Activated CD8-positive, alpha-beta T cell treated with anti-CD3 and anti-CD28 coated beads, Interleukin-2, amount 10 ng/mL, durations not matched to agents 7 days and 5 days (primary cell): ENCODE data around the gene GNG5. TPM values are rescaled to one million over a fixed set of nuclear protein-coding genes. Genes with fewer than 3 reads are reported as not detected.

Source experiments
- ATAC-seq: fragments of 150-1000 bp; cut with Tn5 transposase; one replicate; pipeline ENCODE4 v1.10.0; 2021; ENCODE audit warnings: moderate library complexity
- CTCF ChIA-PET: fragments of 350-600 bp; sonication (Branson Sonifier 250); formaldehyde crosslinking; loops from one replicate; lab custom pipeline; 2021; ENCODE audit warnings: antibody characterized with exemption; lab: Charles Lee
- POLR2A ChIA-PET: fragments of 350-600 bp; sonication (Branson Sonifier 250); formaldehyde crosslinking; loops from one replicate; lab custom pipeline; 2021; ENCODE audit warnings: antibody characterized with exemption; lab: Charles Lee
- DNase-seq: peaks from one replicate; pipeline ENCODE4 v3.0.0-alpha.2; 2020
- H3K27ac Mint-ChIP-seq: one replicate; pipeline ENCODE4 v1.8.0; 2021; ENCODE audit warnings: mild to moderate bottlenecking, mixed read lengths
- H3K27me3 Mint-ChIP-seq: one replicate; pipeline ENCODE4 v1.8.0; 2021; ENCODE audit warnings: low read depth, mixed read lengths
- H3K36me3 Mint-ChIP-seq: one replicate; pipeline ENCODE4 v1.8.0; 2021; ENCODE audit warnings: low read depth, mixed read lengths
- H3K4me1 Mint-ChIP-seq: one replicate; pipeline ENCODE4 v1.8.0; 2021; ENCODE audit warnings: low read depth, mixed read lengths
- H3K4me3 Mint-ChIP-seq: one replicate; pipeline ENCODE4 v1.8.0; 2021; ENCODE audit warnings: mild to moderate bottlenecking, mixed read lengths
- H3K9me3 Mint-ChIP-seq: one replicate; pipeline ENCODE4 v1.8.0; 2022; ENCODE audit warnings: mixed read lengths; ENCODE audit not compliant: insufficient read depth
- total RNA-seq, 2 experiments: library from RNA; stranded (reverse); gene quantifications; one replicate each; pipeline ENCODE4 v1.2.3, GENCODE V29; 2021

GNG5 gene
- 100 to 1,000 TPM in 1 of 2 experiments, 10 to 100 TPM in 1; 99.0 to 106 TPM for total RNA-seq

GRCh38 chr1:84506002-84506728 is at the start of gene GNG5, which contains the start of gene SPATA1:
TSS of gene GNG5 (minus strand) at chr1:84506581. CDS start at chr1:84506091, 490 bp downstream.
TSS of gene SPATA1 (plus strand) at chr1:84506386. CDS start at chr1:84516360, 9,974 bp downstream.
- peak; percentile 94 for ATAC-seq
- POLR2A ChIA-PET: interaction anchor here (0.7 to 4.3 kb wide), 21 partner anchors 8 to 770 kb away, joined by 3 to 88 read pairs (median 5); partner anchors contain the start of genes BCL10, CTBS, PRKACB and RPF1
- peaks cover 35% of the 10 kb centered on the region for H3K4me1 Mint-ChIP-seq
- H3K9me3 Mint-ChIP-seq: peaks cover 9% of the 10 kb centered on the region
- peaks cover 44% of the 10 kb centered on the region for H3K36me3 Mint-ChIP-seq
- peak within 1 kb of the TSS; percentile 99 for H3K27ac Mint-ChIP-seq
- no peaks in the 10 kb centered on the region for H3K27me3 Mint-ChIP-seq
- CTCF ChIA-PET: interaction anchor here (0.8 to 4.4 kb wide), 11 partner anchors 24 to 365 kb away, joined by 3 to 27 read pairs (median 6); partner anchors contain the start of genes CTBS and PRKACB
- peak within 1 kb of the TSS; percentile 100 for H3K4me3 Mint-ChIP-seq
- DNase-seq: peak; percentile 99

- no peak for ATAC-seq
- no peaks in the 10 kb centered on the region for H3K36me3 Mint-ChIP-seq
- H3K27ac Mint-ChIP-seq: no peak overlapping the region
- no peaks in the 10 kb centered on the region for H3K9me3 Mint-ChIP-seq
- H3K4me3 Mint-ChIP-seq: no peak overlapping the region
- no peaks in the 10 kb centered on the region for H3K4me1 Mint-ChIP-seq
- no peak for DNase-seq
- POLR2A ChIA-PET: interaction anchor here (0.7 kb wide), 2 partner anchors 24 to 149 kb away, joined by 3 read pairs; no protein-coding TSS in a partner anchor
- CTCF ChIA-PET: interaction anchor here (0.6 to 0.9 kb wide), 2 partner anchors 34 to 70 kb away, joined by 3 to 4 read pairs; no protein-coding TSS in a partner anchor
- no peaks in the 10 kb centered on the region for H3K27me3 Mint-ChIP-seq
Observed at GRCh38 chr1:84550826-84551225, 44.4 kb upstream of the GNG5 start.

GRCh38 chr1:84541679-84542078 is 35.3 kb upstream of the GNG5 start:
- no peak for ATAC-seq
- CTCF ChIA-PET: interaction anchor here (0.7 to 2.0 kb wide), 3 partner anchors 31 to 212 kb away, joined by 3 to 4 read pairs (median 4); no protein-coding TSS in a partner anchor
- peaks cover 23% of the 10 kb centered on the region for H3K4me1 Mint-ChIP-seq
- H3K9me3 Mint-ChIP-seq: no peaks in the 10 kb centered on the region
- DNase-seq: no peak
- POLR2A ChIA-PET: interaction anchor here (0.6 kb wide), 1 partner anchor 121 kb away, joined by 5 read pairs; no protein-coding TSS in a partner anchor
- H3K4me3 Mint-ChIP-seq: no peak overlapping the region
- no peak overlapping the region for H3K27ac Mint-ChIP-seq
- no peaks in the 10 kb centered on the region for H3K27me3 Mint-ChIP-seq
- H3K36me3 Mint-ChIP-seq: peaks cover 7% of the 10 kb centered on the region

GRCh38 chr1:84540759-84541158 is 34.4 kb upstream of the GNG5 start:
- ATAC-seq: no peak
- H3K36me3 Mint-ChIP-seq: peaks cover 7% of the 10 kb centered on the region
- H3K4me1 Mint-ChIP-seq: peaks cover 23% of the 10 kb centered on the region
- CTCF ChIA-PET: interaction anchor here (0.8 to 1.2 kb wide), 2 partner anchors 79 to 98 kb away, joined by 4 read pairs; no protein-coding TSS in a partner anchor
- H3K27me3 Mint-ChIP-seq: no peaks in the 10 kb centered on the region
- no peak overlapping the region for H3K27ac Mint-ChIP-seq
- DNase-seq: no peak
- H3K9me3 Mint-ChIP-seq: no peaks in the 10 kb centered on the region
- POLR2A ChIA-PET: no interaction called here
- H3K4me3 Mint-ChIP-seq: no peak overlapping the region

- ATAC-seq: no peak
- H3K36me3 Mint-ChIP-seq: peaks cover 7% of the 10 kb centered on the region
- CTCF ChIA-PET: interaction anchor here (1.2 kb wide), 1 partner anchor 97 kb away, joined by 4 read pairs; no protein-coding TSS in a partner anchor
Observed at GRCh38 chr1:84539972-84540371, 33.6 kb upstream of the GNG5 start.

GRCh38 chr1:84538599-84538998 is 32.2 kb upstream of the GNG5 start:
- H3K36me3 Mint-ChIP-seq: peaks cover 7% of the 10 kb centered on the region
- ATAC-seq (peak; percentile 15), DNase-seq (no peak)
- no peaks in the 10 kb centered on the region for H3K27me3 Mint-ChIP-seq
- no peak overlapping the region for H3K4me3 Mint-ChIP-seq
- ChIA-PET POLR2A (interaction anchor here (1.1 kb wide), 1 partner anchor 32 kb away, joined by 7 read pairs; the partner anchor contains the start of genes GNG5 and SPATA1), CTCF (no interaction called here)
- no peaks in the 10 kb centered on the region for H3K9me3 Mint-ChIP-seq
- peaks cover 23% of the 10 kb centered on the region for H3K4me1 Mint-ChIP-seq
- H3K27ac Mint-ChIP-seq: no peak overlapping the region

More at GRCh38 chr1:84539972-84540371, 33.6 kb upstream of the GNG5 start:
- H3K27me3 Mint-ChIP-seq: no peaks in the 10 kb centered on the region
- no peak for DNase-seq
- peaks cover 23% of the 10 kb centered on the region for H3K4me1 Mint-ChIP-seq
- POLR2A ChIA-PET: no interaction called here
- no peak overlapping the region for H3K27ac Mint-ChIP-seq
- no peak overlapping the region for H3K4me3 Mint-ChIP-seq
- H3K9me3 Mint-ChIP-seq: no peaks in the 10 kb centered on the region

- ATAC-seq (no peak), DNase-seq (no peak)
- Mint-ChIP-seq H3K27me3 (no peaks in the 10 kb centered on the region), H3K36me3 (peaks cover 6% of the 10 kb centered on the region), H3K4me3 (no peak overlapping the region), H3K27ac (no peak overlapping the region), H3K4me1 (no peaks in the 10 kb centered on the region), H3K9me3 (no peaks in the 10 kb centered on the region)
- ChIA-PET POLR2A (no interaction called here), CTCF (no interaction called here)
Observed at GRCh38 chr1:84525779-84526178, 19.4 kb upstream of the GNG5 start.

- no peak for ATAC-seq
- H3K27me3 Mint-ChIP-seq: no peaks in the 10 kb centered on the region
- H3K27ac Mint-ChIP-seq: no peak overlapping the region
- no peaks in the 10 kb centered on the region for H3K9me3 Mint-ChIP-seq
- H3K4me1 Mint-ChIP-seq: no peaks in the 10 kb centered on the region
- no peak for DNase-seq
- ChIA-PET POLR2A (interaction anchor here (1.5 kb wide), 1 partner anchor 18 kb away, joined by 5 read pairs; the partner anchor contains the start of genes GNG5 and SPATA1), CTCF (interaction anchor here (1.9 kb wide), 1 partner anchor 12 kb away, joined by 5 read pairs; no protein-coding TSS in a partner anchor)
- no peak overlapping the region for H3K4me3 Mint-ChIP-seq
- peaks cover 6% of the 10 kb centered on the region for H3K36me3 Mint-ChIP-seq
Observed at GRCh38 chr1:84524590-84524989, 18.2 kb upstream of the GNG5 start.

GRCh38 chr1:84510668-84511067 is 4.3 kb upstream of the GNG5 start:
- Mint-ChIP-seq H3K4me3 (no peak overlapping the region), H3K27me3 (no peaks in the 10 kb centered on the region), H3K27ac (no peak overlapping the region), H3K4me1 (peaks cover 6% of the 10 kb centered on the region), H3K9me3 (peaks cover 9% of the 10 kb centered on the region), H3K36me3 (peaks cover 20% of the 10 kb centered on the region)
- CTCF ChIA-PET: interaction anchor here (2.1 kb wide), 1 partner anchor 63 kb away, joined by 4 read pairs; the partner anchor contains the start of gene CTBS
- DNase-seq: no peak
- ATAC-seq: no peak
- POLR2A ChIA-PET: no interaction called here

GRCh38 chr1:84510165-84510564 is 3.8 kb upstream of the GNG5 start:
- Mint-ChIP-seq H3K36me3 (peaks cover 24% of the 10 kb centered on the region), H3K27ac (no peak overlapping the region), H3K4me3 (no peak overlapping the region), H3K9me3 (peaks cover 9% of the 10 kb centered on the region), H3K4me1 (peaks cover 6% of the 10 kb centered on the region), H3K27me3 (no peaks in the 10 kb centered on the region)
- ChIA-PET POLR2A (no interaction called here), CTCF (interaction anchor here (2.1 kb wide), 1 partner anchor 64 kb away, joined by 4 read pairs; the partner anchor contains the start of gene CTBS)
- ATAC-seq (no peak), DNase-seq (no peak)

- no peak for ATAC-seq
Observed at GRCh38 chr1:84509029-84509428, 2.6 kb upstream of the GNG5 start.

More at GRCh38 chr1:84509029-84509428, 2.6 kb upstream of the GNG5 start:
- H3K4me3 Mint-ChIP-seq: no peak overlapping the region
- POLR2A ChIA-PET: interaction anchor here (0.8 to 0.9 kb wide), 2 partner anchors 65 to 70 kb away, joined by 4 to 5 read pairs; partner anchors contain the start of gene CTBS
- CTCF ChIA-PET: interaction anchor here (1.3 to 2.1 kb wide), 2 partner anchors 65 to 111 kb away, joined by 4 read pairs; partner anchors contain the start of gene CTBS
- H3K9me3 Mint-ChIP-seq: peaks cover 9% of the 10 kb centered on the region
- H3K36me3 Mint-ChIP-seq: peaks cover 32% of the 10 kb centered on the region
- no peak overlapping the region for H3K27ac Mint-ChIP-seq
- H3K27me3 Mint-ChIP-seq: no peaks in the 10 kb centered on the region
- H3K4me1 Mint-ChIP-seq: peaks cover 15% of the 10 kb centered on the region
- DNase-seq: no peak
